HEK293 (cell line): ENCODE results near the gene SDE2.

ENCODE experiments used
- CTCF ChIA-PET: fragments of 350-600 bp; formaldehyde crosslinking; extraction: SDS; loops from one replicate; lab custom pipeline; 2021; ENCODE audit warnings: antibody characterized with exemption; lab: Yijun Ruan, JAX
- POLR2A ChIA-PET: fragments of 300-600 bp; formaldehyde crosslinking; extraction: SDS; loops from one replicate; lab custom pipeline; 2020; ENCODE audit warnings: antibody characterized with exemption, inconsistent platforms; lab: Yijun Ruan, JAX
- H3K27ac ChIP-seq: fragments of 200-500 bp; sonication (Bioruptor generic); 2 replicates; pipeline ENCODE4 v1.5.1; 2014; ENCODE audit warnings: low read depth, low read length, control low read depth, inconsistent platforms; ENCODE audit errors: extremely low read depth
- H3K36me3 ChIP-seq, 2 experiments: fragments of 200-500 bp in 1 of 2; sonication (Bioruptor generic) in 1 of 2; 1 replicate in 1 of 2; 2 replicates in 1 of 2; pipeline ENCODE4 v1.5.1; 2014 to 2017; ENCODE audit warnings: inconsistent platforms in 2 of 2, low read length in 2 of 2; ENCODE audit not compliant: control insufficient read depth in 2 of 2, insufficient read depth in 1 of 2
- H3K4me1 ChIP-seq: fragments of 200-500 bp; sonication (Bioruptor generic); 2 replicates; pipeline ENCODE4 v1.5.1; 2014; ENCODE audit warnings: mild to moderate bottlenecking, low read length, inconsistent platforms; ENCODE audit not compliant: control insufficient read depth, insufficient read depth
- H3K4me3 ChIP-seq: 2 replicates; pipeline ENCODE4 v1.5.1; 2011; ENCODE audit warnings: low read depth, mild to moderate bottlenecking, control low read depth, low read length, moderate library complexity
- H3K9me3 ChIP-seq: fragments of 200-500 bp; sonication (Bioruptor generic); 2 replicates; pipeline ENCODE4 v1.5.1; 2014; ENCODE audit warnings: low read depth, low read length, inconsistent platforms; ENCODE audit not compliant: control insufficient read depth, insufficient read depth
- CTCF ChIP-seq: fragments of 450-650 bp; formaldehyde crosslinking; IDR thresholded peaks from 2 replicates; pipeline ENCODE4 v1.5.1; 2016; ENCODE audit warnings: missing biosample characterization, missing genetic modification characterization
- GLIS1 ChIP-seq: fragments of 450-650 bp; formaldehyde crosslinking; IDR thresholded peaks from 2 replicates; pipeline ENCODE4 v1.5.1; 2016; ENCODE audit warnings: missing biosample characterization, missing genetic modification characterization
- SCRT1 ChIP-seq: fragments of 450-650 bp; formaldehyde crosslinking; IDR thresholded peaks from 2 replicates; pipeline ENCODE4 v1.5.1; 2016; ENCODE audit warnings: missing biosample characterization, missing genetic modification characterization, borderline replicate concordance
- TSHZ1 ChIP-seq: fragments of 450-650 bp; formaldehyde crosslinking; IDR thresholded peaks from 2 replicates; pipeline ENCODE4 v1.5.1; 2016; ENCODE audit warnings: missing biosample characterization, missing genetic modification characterization, borderline replicate concordance
- ZBTB1 ChIP-seq: fragments of 450-650 bp; formaldehyde crosslinking; IDR thresholded peaks from 2 replicates; pipeline ENCODE4 v1.5.1; 2016; ENCODE audit warnings: missing biosample characterization, missing genetic modification characterization
- ZBTB20 ChIP-seq: fragments of 450-650 bp; formaldehyde crosslinking; IDR thresholded peaks from 2 replicates; pipeline ENCODE4 v1.5.1; 2016; ENCODE audit warnings: missing biosample characterization, missing genetic modification characterization
- ZFP3 ChIP-seq: fragments of 450-650 bp; formaldehyde crosslinking; IDR thresholded peaks from 2 replicates; pipeline ENCODE4 v1.5.1; 2016; ENCODE audit warnings: low read depth, missing biosample characterization, missing genetic modification characterization
- ZFP69B ChIP-seq: fragments of 450-650 bp; formaldehyde crosslinking; IDR thresholded peaks from 2 replicates; pipeline ENCODE4 v1.5.1; 2016; ENCODE audit warnings: missing biosample characterization, missing genetic modification characterization
- ZIC2 ChIP-seq: fragments of 450-650 bp; formaldehyde crosslinking; IDR thresholded peaks from 2 replicates; pipeline ENCODE4 v1.5.1; 2016; ENCODE audit warnings: missing biosample characterization, missing genetic modification characterization
- ZNF138 ChIP-seq: fragments of 450-650 bp; formaldehyde crosslinking; IDR thresholded peaks from 2 replicates; pipeline ENCODE4 v1.5.1; 2016; ENCODE audit warnings: missing biosample characterization, missing genetic modification characterization, borderline replicate concordance
- ZNF248 ChIP-seq: fragments of 450-650 bp; formaldehyde crosslinking; IDR thresholded peaks from 2 replicates; pipeline ENCODE4 v1.5.1; 2017; ENCODE audit warnings: missing biosample characterization, missing genetic modification characterization
- ZNF341 ChIP-seq: fragments of 450-650 bp; formaldehyde crosslinking; IDR thresholded peaks from 2 replicates; pipeline ENCODE4; 2016; ENCODE audit warnings: low read depth, missing biosample characterization, missing genetic modification characterization
- ZNF639 ChIP-seq: fragments of 450-650 bp; formaldehyde crosslinking; IDR thresholded peaks from 2 replicates; pipeline ENCODE4 v1.5.1; 2016; ENCODE audit warnings: missing biosample characterization, missing genetic modification characterization
- ZNF658 ChIP-seq: fragments of 450-650 bp; formaldehyde crosslinking; IDR thresholded peaks from 2 replicates; pipeline ENCODE4; 2016; ENCODE audit warnings: missing biosample characterization, missing genetic modification characterization
- ZNF660 ChIP-seq: fragments of 450-650 bp; IDR thresholded peaks from 2 replicates; pipeline ENCODE4 v1.5.1; 2018; ENCODE audit warnings: missing biosample characterization, mild to moderate bottlenecking, missing genetic modification characterization
- ZNF677 ChIP-seq: fragments of 450-650 bp; IDR thresholded peaks from 2 replicates; pipeline ENCODE4 v1.5.0; 2018; ENCODE audit warnings: missing biosample characterization, mild to moderate bottlenecking, missing genetic modification characterization, moderate library complexity
- ZNF76 ChIP-seq: fragments of 450-650 bp; formaldehyde crosslinking; IDR thresholded peaks from 2 replicates; pipeline ENCODE4; 2016; ENCODE audit warnings: low read depth, missing biosample characterization, missing genetic modification characterization, borderline replicate concordance

The SDE2 gene

GRCh38 chr1:226046240-226046639, 47.1 kb upstream of the SDE2 start (continued):
- no peak for TF ChIP-seq SCRT1 (tag by site-specific recombination)
- no peak for TF ChIP-seq ZNF658 (tag by site-specific recombination)
- no peak for TF ChIP-seq ZNF76 (tag by site-specific recombination)
- TF ChIP-seq CTCF (tag by site-specific recombination), result no peak
- no peak for TF ChIP-seq ZNF639 (tag by site-specific recombination)

- H3K36me3 ChIP-seq, result no peaks in the 10 kb centered on the region
- ChIA-PET POLR2A (no interaction called here), CTCF (interaction anchor here (0.7 to 1.3 kb wide), 2 partner anchors 10 to 21 kb away, joined by 3 to 4 read pairs; no protein-coding TSS in a partner anchor)
- H3K27ac ChIP-seq, result no peak overlapping the region
- H3K4me3 ChIP-seq, result no peak overlapping the region
- TF ChIP-seq ZNF660 (tag by site-specific recombination) (no peak), GLIS1 (tag by site-specific recombination) (peak; percentile 94), ZBTB1 (tag by site-specific recombination) (no peak), ZIC2 (peak; percentile 40; the same call in 1 of the 2 replicates), ZNF248 (tag by site-specific recombination) (no peak), TSHZ1 (no peak), ZFP69B (tag by site-specific recombination) (no peak), ZBTB20 (tag by site-specific recombination) (no peak), ZNF677 (tag by site-specific recombination) (no peak), ZNF138 (no peak)
- no peaks in the 10 kb centered on the region for H3K9me3 ChIP-seq
- H3K4me1 ChIP-seq, result no peaks in the 10 kb centered on the region
Measured at GRCh38 chr1:226044514-226045101, 45.5 kb upstream of the SDE2 start.

- Histone ChIP-seq H3K4me1 (no peaks in the 10 kb centered on the region), H3K4me3 (no peak overlapping the region), H3K36me3 (no peaks in the 10 kb centered on the region), H3K9me3 (no peaks in the 10 kb centered on the region), H3K27ac (no peak overlapping the region)
- ChIA-PET POLR2A (interaction anchor here (1.1 to 1.6 kb wide), 3 partner anchors 9 to 21 kb away, joined by 4 to 6 read pairs (median 5); partner anchors contain the start of gene H3-3A), CTCF (interaction anchor here (1.0 to 1.1 kb wide), 2 partner anchors 23 to 54 kb away, joined by 3 read pairs; no protein-coding TSS in a partner anchor)
- TF ChIP-seq ZNF341 (tag by site-specific recombination) (peak; percentile 84), ZFP3 (no peak)
Measured at GRCh38 chr1:226041419-226041818, 42.3 kb upstream of the SDE2 start.
